Ureter (tissue), 1 donor: ENCODE results near the gene LEMD2. TPM values are rescaled to one million over a fixed set of nuclear protein-coding genes. Genes with fewer than 3 reads are reported as not detected.

Experiments used
- DNase-seq: peaks from one replicate; pipeline ENCODE4 v3.0.0-alpha.2; 2020; ENCODE audit warnings: low spot score
- total RNA-seq: library from RNA; stranded (reverse); gene quantifications from one replicate; pipeline ENCODE4 v1.2.4, GENCODE V29; 2023
- donor health status: DM: yes; HTN: yes; CAD: no.

Gene LEMD2
- total RNA-seq, 1 donor from 2014 or later, result 71.0 TPM

GRCh38 chr6:33723371-33724085 is 65.4 kb downstream of the LEMD2 start:
- DNase-seq, result no peak

- no peak for DNase-seq
These were observed 66.8 kb downstream of the LEMD2 start for GRCh38 chr6:33722103-33722623.

- DNase-seq, result no peak
These were observed 67.4 kb downstream of the LEMD2 start for GRCh38 chr6:33721508-33721907.

Other genes starting within 250 kb of the LEMD2 start
- 27.9 TPM for gene BAK1, start 208.9 kb downstream of the LEMD2 start, total RNA-seq
- gene ITPR3, start 167.8 kb downstream of the LEMD2 start, total RNA-seq, result 31.3 TPM
- gene UQCC2, start 77.4 kb downstream of the LEMD2 start, total RNA-seq, result 74.2 TPM
- 2.6 TPM for gene IP6K3, start 42.2 kb downstream of the LEMD2 start, total RNA-seq
- not detected for gene MLN, start 14.9 kb upstream of the LEMD2 start, total RNA-seq